Measurements from ENCODE around the gene UBAP2. TPM values are rescaled to one million over a fixed set of nuclear protein-coding genes. Genes with fewer than 3 reads are reported as not detected.

UBAP2 gene, protein sequence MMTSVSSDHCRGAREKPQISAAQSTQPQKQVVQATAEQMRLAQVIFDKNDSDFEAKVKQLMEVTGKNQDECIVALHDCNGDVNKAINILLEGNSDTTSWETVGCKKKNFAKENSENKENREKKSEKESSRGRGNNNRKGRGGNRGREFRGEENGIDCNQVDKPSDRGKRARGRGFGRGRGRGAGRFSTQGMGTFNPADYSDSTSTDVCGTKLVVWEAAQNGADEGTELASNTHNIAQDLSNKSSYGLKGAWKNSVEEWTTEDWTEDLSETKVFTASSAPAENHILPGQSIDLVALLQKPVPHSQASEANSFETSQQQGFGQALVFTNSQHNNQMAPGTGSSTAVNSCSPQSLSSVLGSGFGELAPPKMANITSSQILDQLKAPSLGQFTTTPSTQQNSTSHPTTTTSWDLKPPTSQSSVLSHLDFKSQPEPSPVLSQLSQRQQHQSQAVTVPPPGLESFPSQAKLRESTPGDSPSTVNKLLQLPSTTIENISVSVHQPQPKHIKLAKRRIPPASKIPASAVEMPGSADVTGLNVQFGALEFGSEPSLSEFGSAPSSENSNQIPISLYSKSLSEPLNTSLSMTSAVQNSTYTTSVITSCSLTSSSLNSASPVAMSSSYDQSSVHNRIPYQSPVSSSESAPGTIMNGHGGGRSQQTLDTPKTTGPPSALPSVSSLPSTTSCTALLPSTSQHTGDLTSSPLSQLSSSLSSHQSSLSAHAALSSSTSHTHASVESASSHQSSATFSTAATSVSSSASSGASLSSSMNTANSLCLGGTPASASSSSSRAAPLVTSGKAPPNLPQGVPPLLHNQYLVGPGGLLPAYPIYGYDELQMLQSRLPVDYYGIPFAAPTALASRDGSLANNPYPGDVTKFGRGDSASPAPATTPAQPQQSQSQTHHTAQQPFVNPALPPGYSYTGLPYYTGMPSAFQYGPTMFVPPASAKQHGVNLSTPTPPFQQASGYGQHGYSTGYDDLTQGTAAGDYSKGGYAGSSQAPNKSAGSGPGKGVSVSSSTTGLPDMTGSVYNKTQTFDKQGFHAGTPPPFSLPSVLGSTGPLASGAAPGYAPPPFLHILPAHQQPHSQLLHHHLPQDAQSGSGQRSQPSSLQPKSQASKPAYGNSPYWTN
- 11.8 and 14.8 TPM in 2 replicates for total RNA-seq

DNA sequence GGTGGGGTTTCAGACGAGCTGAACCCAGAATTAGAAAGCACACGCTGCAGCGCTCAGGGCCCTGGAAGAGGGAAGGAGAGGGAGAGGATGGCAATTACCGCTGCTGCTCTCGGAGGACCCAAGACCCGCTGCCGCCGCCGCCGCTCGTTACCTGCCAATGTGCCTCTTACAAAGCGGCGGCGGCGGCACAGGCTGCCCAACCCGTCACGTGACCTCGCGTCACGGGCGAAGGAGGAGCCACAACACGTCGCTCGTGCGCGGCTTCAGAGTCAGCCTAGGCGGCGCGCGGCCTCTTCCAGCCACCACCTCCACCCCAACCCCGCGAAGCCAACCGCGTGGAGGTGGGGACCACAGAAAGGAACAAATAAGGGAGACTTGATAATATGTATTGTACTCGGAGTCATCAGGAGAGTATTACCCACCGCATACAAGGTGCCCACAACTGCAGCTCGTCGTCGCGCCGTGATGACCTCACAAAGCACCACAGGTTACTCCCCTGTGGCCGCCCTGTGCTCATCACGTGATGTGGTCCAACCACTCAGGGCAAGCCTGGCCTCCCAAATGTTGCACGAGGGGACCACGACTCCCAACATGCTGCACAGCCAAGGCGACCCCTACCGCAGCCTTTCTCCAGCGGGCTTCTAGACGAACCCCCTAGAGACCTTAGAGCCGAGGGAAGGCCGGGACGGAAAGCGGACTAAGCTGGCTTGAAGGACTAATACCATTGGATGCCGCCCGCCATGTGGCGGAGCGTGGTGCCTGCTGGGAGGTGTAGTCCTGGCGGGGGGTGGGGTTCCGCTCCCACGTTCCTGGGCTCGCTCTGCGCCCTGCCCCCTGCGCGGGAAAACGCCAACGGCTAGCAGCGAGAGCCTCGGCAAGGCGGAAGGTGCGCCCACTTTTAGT lies at the start of gene UBAP2:
Gene UBAP2 (minus strand): TSS at position 161 of the 903 bp plus-strand sequence. CDS start 31,739 bp downstream, outside the sequence.

Other genes starting within 250 kb of the UBAP2 start
- gene UBE2R2, start 231.7 kb downstream of the UBAP2 start, total RNA-seq = 19.5 and 24.6 TPM in 2 replicates
- gene DCAF12, start 77.8 kb upstream of the UBAP2 start, total RNA-seq = 18.9 and 27.0 TPM in 2 replicates
- gene UBAP1, start 130.2 kb upstream of the UBAP2 start, total RNA-seq = 22.6 and 31.4 TPM in 2 replicates

All from pericardium fibroblast (primary cell).